H9 (cell line): ENCODE data around the gene PLPPR4. TPM values are rescaled to one million over a fixed set of nuclear protein-coding genes. Genes with fewer than 3 reads are reported as not detected.

ENCODE experiments used
- DNase-seq: peaks from one replicate; pipeline ENCODE4 v3.0.0-alpha.2; 2017
- H2AFZ ChIP-seq: one replicate; pipeline ENCODE4 v1.6.1; 2013; ENCODE audit warnings: mild to moderate bottlenecking, low read length, control low read depth, moderate library complexity
- H2AK5ac ChIP-seq: 2 replicates; pipeline ENCODE4 v1.6.1; 2013; ENCODE audit warnings: low read length, control low read depth, mixed read lengths; ENCODE audit not compliant: insufficient read length
- H2BK120ac ChIP-seq: one replicate; pipeline ENCODE4 v1.6.1; 2013; ENCODE audit warnings: low read depth, mild to moderate bottlenecking, low read length, control low read depth, inconsistent platforms; ENCODE audit not compliant: poor library complexity, severe bottlenecking
- H2BK12ac ChIP-seq: 2 replicates; pipeline ENCODE4 v1.6.1; 2013; ENCODE audit warnings: low read length, control low read depth, mixed read lengths, low read depth; ENCODE audit not compliant: insufficient read length
- H2BK15ac ChIP-seq: 2 replicates; pipeline ENCODE4 v1.6.1; 2013; ENCODE audit warnings: low read depth, low read length, control low read depth
- H2BK20ac ChIP-seq: one replicate; pipeline ENCODE4 v1.6.1; 2013; ENCODE audit warnings: low read depth, mild to moderate bottlenecking, low read length, control low read depth, inconsistent platforms; ENCODE audit not compliant: poor library complexity, severe bottlenecking
- H2BK5ac ChIP-seq: 2 replicates; pipeline ENCODE4 v1.6.1; 2013; ENCODE audit warnings: low read length, control low read depth, mixed read lengths; ENCODE audit not compliant: insufficient read length
- H3K14ac ChIP-seq: 2 replicates; pipeline ENCODE4 v1.6.1; 2013; ENCODE audit warnings: low read length, control low read depth; ENCODE audit not compliant: insufficient read depth
- H3K18ac ChIP-seq: 2 replicates; pipeline ENCODE4 v1.6.1; 2013; ENCODE audit warnings: low read depth, mild to moderate bottlenecking, mixed read lengths, low read length, control low read depth; ENCODE audit not compliant: insufficient read length
- H3K23ac ChIP-seq: 2 replicates; pipeline ENCODE4 v1.6.1; 2013; ENCODE audit warnings: low read length, control low read depth, mixed read lengths, low read depth; ENCODE audit not compliant: insufficient read length
- H3K23me2 ChIP-seq: 2 replicates; pipeline ENCODE4 v1.6.1; 2013; ENCODE audit warnings: low read depth, mild to moderate bottlenecking, mixed read lengths, low read length, control low read depth; ENCODE audit not compliant: insufficient read length, poor library complexity, severe bottlenecking
- H3K27ac ChIP-seq: 2 replicates; pipeline ENCODE4 v1.5.1; 2013; ENCODE audit warnings: low read length, control low read depth, mixed read lengths, low read depth; ENCODE audit not compliant: insufficient read length
- H3K27me3 ChIP-seq: 2 replicates; pipeline ENCODE4 v1.6.1; 2013; ENCODE audit warnings: low read length, control low read depth, inconsistent platforms; ENCODE audit not compliant: insufficient read depth
- H3K4ac ChIP-seq: 2 replicates; pipeline ENCODE4 v1.6.1; 2013; ENCODE audit warnings: low read depth, mild to moderate bottlenecking, control low read depth, inconsistent platforms, low read length, moderate library complexity
- H3K4me1 ChIP-seq: 2 replicates; pipeline ENCODE4 v1.6.1; 2013; ENCODE audit warnings: low read length, control low read depth, inconsistent platforms; ENCODE audit not compliant: insufficient read depth
- H3K4me2 ChIP-seq: 2 replicates; pipeline ENCODE4 v1.6.1; 2013; ENCODE audit warnings: low read length, control low read depth, mixed read lengths; ENCODE audit not compliant: insufficient read length, insufficient read depth
- H3K56ac ChIP-seq: 2 replicates; pipeline ENCODE4 v1.6.1; 2013; ENCODE audit warnings: low read depth, mild to moderate bottlenecking, mixed read lengths, low read length, control low read depth; ENCODE audit not compliant: insufficient read length
- H3K79me1 ChIP-seq: 2 replicates; pipeline ENCODE4 v1.6.1; 2013; ENCODE audit warnings: low read depth, mild to moderate bottlenecking, moderate library complexity, low read length, control low read depth, inconsistent platforms; ENCODE audit not compliant: insufficient read depth, poor library complexity, severe bottlenecking
- H3K79me2 ChIP-seq: 2 replicates; pipeline ENCODE4 v1.6.1; 2013; ENCODE audit warnings: low read length, control low read depth, inconsistent platforms; ENCODE audit not compliant: insufficient read depth
- H3K9ac ChIP-seq: 2 replicates; pipeline ENCODE4 v1.6.1; 2013; ENCODE audit warnings: low read length, control low read depth, mixed read lengths; ENCODE audit not compliant: insufficient read length; ENCODE audit errors: extremely low read depth
- H3K9me3 ChIP-seq: one replicate; pipeline ENCODE4 v1.6.1; 2013; ENCODE audit warnings: low read depth, low read length, inconsistent platforms; ENCODE audit not compliant: control insufficient read depth
- H3T11ph ChIP-seq: one replicate; pipeline ENCODE4 v1.6.1; 2013; ENCODE audit warnings: mild to moderate bottlenecking, low read length, control low read depth, inconsistent platforms
- H4K20me1 ChIP-seq: one replicate; pipeline ENCODE4 v1.6.1; 2013; ENCODE audit not compliant: control insufficient read depth, insufficient read length, insufficient read depth
- H4K5ac ChIP-seq: 2 replicates; pipeline ENCODE4 v1.6.1; 2013; ENCODE audit warnings: low read depth, mild to moderate bottlenecking, mixed read lengths, low read length, control low read depth; ENCODE audit not compliant: insufficient read length
- H4K8ac ChIP-seq: replicated peaks from 2 replicates; pipeline ENCODE4 v1.6.1; 2013; ENCODE audit warnings: low read length, control low read depth, mixed read lengths, low read depth; ENCODE audit not compliant: insufficient read length
- H4K91ac ChIP-seq: 2 replicates; pipeline ENCODE4 v1.6.1; 2013; ENCODE audit warnings: low read depth, mild to moderate bottlenecking, moderate library complexity, mixed read lengths, low read length, control low read depth; ENCODE audit not compliant: insufficient read length
- H3K27ac Mint-ChIP-seq, 3 experiments: 2 replicates in 2 of 3; 3 replicates in 1 of 3; pipeline ENCODE4 v1.8.0; 2020 to 2021; ENCODE audit warnings: mixed read lengths in 3 of 3, mild to moderate bottlenecking in 1 of 3, moderate library complexity in 1 of 3
- H3K27me3 Mint-ChIP-seq: 2 replicates; pipeline ENCODE4 v1.8.0; 2021; ENCODE audit warnings: low read depth, mild to moderate bottlenecking, moderate library complexity, mixed read lengths
- H3K36me3 Mint-ChIP-seq, 3 experiments: 2 replicates in 2 of 3; 3 replicates in 1 of 3; pipeline ENCODE4 v1.8.0; 2020 to 2021; ENCODE audit warnings: low read depth in 3 of 3, mixed read lengths in 3 of 3; ENCODE audit not compliant: insufficient read depth in 1 of 3
- H3K4me1 Mint-ChIP-seq, 2 experiments: 2 replicates each; pipeline ENCODE4 v1.8.0; 2020; ENCODE audit warnings: mixed read lengths in 2 of 2
- H3K4me3 Mint-ChIP-seq, 2 experiments: 2 replicates in 1 of 2; 3 replicates in 1 of 2; pipeline ENCODE4 v1.8.0; 2020 to 2021; ENCODE audit warnings: mild to moderate bottlenecking in 2 of 2, mixed read lengths in 2 of 2, moderate library complexity in 1 of 2
- H3K9me3 Mint-ChIP-seq, 2 experiments: 2 replicates in 1 of 2; 3 replicates in 1 of 2; pipeline ENCODE4 v1.8.0; 2020; ENCODE audit warnings: mild to moderate bottlenecking in 2 of 2, mixed read lengths in 2 of 2, moderate library complexity in 1 of 2
- CTCF ChIP-seq: fragments of 200-600 bp; sonication (generic); conservative IDR thresholded peaks from 3 replicates; pipeline ENCODE4 v1.8.0; 2021; ENCODE audit warnings: antibody characterized with exemption, mild to moderate bottlenecking
- total RNA-seq: library from RNA; stranded (reverse); gene quantifications from 2 replicates; pipeline ENCODE4 v1.2.1, GENCODE V29; 2021

The PLPPR4 gene
- total RNA-seq, 1 experiment from 2014 or later: 0.31 TPM

GRCh38 chr1:99271249-99271648, 7.0 kb downstream of the PLPPR4 start:
- H3K4me1 Mint-ChIP-seq: no peaks in the 10 kb centered on the region
- Histone ChIP-seq H3K4me2 (no peak overlapping the region), H3K79me1 (no peaks in the 10 kb centered on the region)

More at GRCh38 chr1:99271249-99271648, 7.0 kb downstream of the PLPPR4 start:
- H3K27me3 Mint-ChIP-seq: no peaks in the 10 kb centered on the region
- Histone ChIP-seq H2BK20ac (no peak overlapping the region), H3T11ph (no peak overlapping the region), H3K56ac (no peak overlapping the region), H2AK5ac (no peak overlapping the region), H2AFZ (no peak overlapping the region), H3K18ac (no peak overlapping the region), H3K27ac (no peak overlapping the region), H2BK12ac (no peak overlapping the region), H4K91ac (no peak overlapping the region), H3K4me1 (no peaks in the 10 kb centered on the region), H2BK15ac (no peak overlapping the region), H3K23me2 (no peaks in the 10 kb centered on the region), H2BK120ac (no peak overlapping the region), H3K14ac (no peak overlapping the region), H4K8ac (no peak overlapping the region), H4K5ac (no peak overlapping the region), H3K4ac (no peak overlapping the region), H3K27me3 (no peaks in the 10 kb centered on the region), H4K20me1 (no peaks in the 10 kb centered on the region), H2BK5ac (no peak overlapping the region), H3K9me3 (no peaks in the 10 kb centered on the region), H3K9ac (no peak overlapping the region), H3K23ac (no peak overlapping the region), H3K79me2 (no peaks in the 10 kb centered on the region)
- H3K9me3 Mint-ChIP-seq: no peaks in the 10 kb centered on the region
- no peak overlapping the region for H3K4me3 Mint-ChIP-seq
- no peak overlapping the region for H3K27ac Mint-ChIP-seq
- H3K36me3 Mint-ChIP-seq: no peaks in the 10 kb centered on the region
- TF ChIP-seq CTCF: no peak
- no peak for DNase-seq
